Caco-2 (cell line): ENCODE results near the gene FADS3. TPM values are rescaled to one million over a fixed set of nuclear protein-coding genes. Genes with fewer than 3 reads are reported as not detected.

Experiments used
- BruUV-seq: library from RNA; stranded (reverse); fragments of 400-500 nt; replicated peaks from 2 replicates; lab custom pipeline; 2021; lab: Mats Ljungman, UMichigan
- CTCF ChIA-PET: fragments of 300-600 bp; sonication (Branson Sonifier 250); formaldehyde crosslinking; loops from one replicate; lab custom pipeline; 2022; ENCODE audit warnings: antibody characterized with exemption; lab: Charles Lee
- POLR2A ChIA-PET: fragments of 300-600 bp; sonication (Branson Sonifier 250); formaldehyde crosslinking; loops from one replicate; lab custom pipeline; 2022; ENCODE audit warnings: antibody characterized with exemption; lab: Charles Lee
- DNase-seq, 2 experiments: peaks; one replicate each; pipeline versions ENCODE4 v3.0.0 to v3.0.0-alpha.2; 2020 to 2022
- H3K27me3 ChIP-seq: replicated peaks from 2 replicates; pipeline ENCODE4 v1.6.0; 2011; ENCODE audit warnings: low read length; ENCODE audit not compliant: control insufficient read depth, insufficient read depth
- H3K36me3 ChIP-seq: 2 replicates; pipeline ENCODE4 v1.5.1; 2011; ENCODE audit warnings: low read length; ENCODE audit not compliant: control insufficient read depth, insufficient read depth
- H3K4me1 ChIP-seq: fragments of 250-450 bp; sonication (Bioruptor Pico); 2 replicates; pipeline ENCODE4 v1.5.1; 2020; ENCODE audit warnings: mild to moderate bottlenecking
- H3K4me3 ChIP-seq: 2 replicates; pipeline ENCODE4 v1.5.1; 2011; ENCODE audit warnings: low read depth, mild to moderate bottlenecking, control low read depth, low read length
- H3K9me3 ChIP-seq: fragments of 250-450 bp; sonication (Bioruptor Pico); 2 replicates; pipeline ENCODE4 v1.5.1; 2020; ENCODE audit warnings: mild to moderate bottlenecking, moderate library complexity
- H3K27ac Mint-ChIP-seq: one replicate; pipeline ENCODE4 v1.8.0; 2022; ENCODE audit warnings: mixed read lengths; ENCODE audit not compliant: unreplicated experiment
- H3K27me3 Mint-ChIP-seq: one replicate; pipeline ENCODE4 v1.8.0; 2022; ENCODE audit warnings: mixed read lengths; ENCODE audit not compliant: insufficient read depth, unreplicated experiment
- H3K36me3 Mint-ChIP-seq: one replicate; pipeline ENCODE4 v1.8.0; 2022; ENCODE audit warnings: mild to moderate bottlenecking, mixed read lengths; ENCODE audit not compliant: insufficient read depth, unreplicated experiment
- H3K4me1 Mint-ChIP-seq: one replicate; pipeline ENCODE4 v1.8.0; 2022; ENCODE audit warnings: low read depth, mixed read lengths; ENCODE audit not compliant: unreplicated experiment
- H3K4me3 Mint-ChIP-seq: one replicate; pipeline ENCODE4 v1.8.0; 2022; ENCODE audit warnings: mild to moderate bottlenecking, moderate library complexity, mixed read lengths; ENCODE audit not compliant: unreplicated experiment
- H3K9me3 Mint-ChIP-seq: one replicate; pipeline ENCODE4 v1.8.0; 2022; ENCODE audit warnings: mixed read lengths; ENCODE audit not compliant: unreplicated experiment
- CTCF ChIP-seq, 2 experiments: fragments of 200-600 bp in 1 of 2; IDR thresholded peaks; 1 replicate in 1 of 2; 2 replicates in 1 of 2; pipeline versions ENCODE4 v1.5.1 to v1.8.0; 2011 to 2022; ENCODE audit warnings: antibody characterized with exemption in 1 of 2, control low read depth in 1 of 2, inconsistent platforms in 1 of 2, low read depth in 1 of 2, low read length in 1 of 2, mild to moderate bottlenecking in 1 of 2, moderate library complexity in 1 of 2; ENCODE audit not compliant: insufficient read depth in 1 of 2, severe bottlenecking in 1 of 2, unreplicated experiment in 1 of 2
- intact Hi-C: fragments of 100-400 bp; cut with micrococcal nuclease; formaldehyde crosslinking; loops from one replicate; pipeline ENCODE4 v1.10.0; 2022; ENCODE audit not compliant: unreplicated experiment
- total RNA-seq: library from RNA; stranded (reverse); gene quantifications from 2 replicates; pipeline ENCODE4 v1.2.3, GENCODE V29; 2022

FADS3 gene
- total RNA-seq, 1 experiment from 2014 or later: 32.7 TPM

GRCh38 chr11:61935861-61936260, 44.5 kb upstream of the FADS3 start:
- intact Hi-C loops: no loop called here
- Histone ChIP-seq H3K9me3 (peaks cover 12% of the 10 kb centered on the region; the same call in 1 of the 2 replicates), H3K4me3 (no peak overlapping the region), H3K4me1 (no peaks in the 10 kb centered on the region), H3K27me3 (no peaks in the 10 kb centered on the region), H3K36me3 (no peaks in the 10 kb centered on the region)
- DNase-seq: no peak
- ChIA-PET POLR2A (no interaction called here), CTCF (no interaction called here)
- no peak overlapping the region for H3K27ac Mint-ChIP-seq
- no TSS peak for BruUV-seq
- peaks cover 35% of the 10 kb centered on the region for H3K9me3 Mint-ChIP-seq
- H3K36me3 Mint-ChIP-seq: no peaks in the 10 kb centered on the region
- TF ChIP-seq CTCF (IDR thresholded peaks at IDR 0.05; ENCODE audit: insufficient read depth in 1 of 2, low read depth in 1 of 2, low read length in 1 of 2, severe bottlenecking in 1 of 2, unreplicated experiment in 1 of 2): no peak
- no peaks in the 10 kb centered on the region for H3K4me1 Mint-ChIP-seq
- H3K27me3 Mint-ChIP-seq: peaks cover 8% of the 10 kb centered on the region
- no peak overlapping the region for H3K4me3 Mint-ChIP-seq

- Histone ChIP-seq H3K4me3 (no peak overlapping the region), H3K9me3 (0 out of 2 replicates have a peak, but pooled peaks cover 7% of the 10 kb centered on the region), H3K36me3 (no peaks in the 10 kb centered on the region), H3K4me1 (no peaks in the 10 kb centered on the region), H3K27me3 (no peaks in the 10 kb centered on the region)
- intact Hi-C loops: no loop called here
- Mint-ChIP-seq H3K9me3 (peaks cover 16% of the 10 kb centered on the region), H3K4me1 (no peaks in the 10 kb centered on the region), H3K27me3 (no peaks in the 10 kb centered on the region), H3K4me3 (no peak overlapping the region), H3K36me3 (no peaks in the 10 kb centered on the region), H3K27ac (no peak overlapping the region)
- POLR2A ChIA-PET: no interaction called here
- no TSS peak for BruUV-seq
- no peak for TF ChIP-seq CTCF (IDR thresholded peaks at IDR 0.05; ENCODE audit: insufficient read depth in 1 of 2, low read depth in 1 of 2, low read length in 1 of 2, severe bottlenecking in 1 of 2, unreplicated experiment in 1 of 2)
- CTCF ChIA-PET: interaction anchor here (1.0 kb wide), 1 partner anchor 32 kb away, joined by 4 read pairs; no protein-coding TSS in a partner anchor
- no peak for DNase-seq
Measured at GRCh38 chr11:61930933-61931332, 39.6 kb upstream of the FADS3 start.

- H3K27ac Mint-ChIP-seq: no peak overlapping the region
- TF ChIP-seq CTCF (IDR thresholded peaks at IDR 0.05; ENCODE audit: insufficient read depth in 1 of 2, low read depth in 1 of 2, low read length in 1 of 2, severe bottlenecking in 1 of 2, unreplicated experiment in 1 of 2): no peak
- no peak overlapping the region for H3K4me3 Mint-ChIP-seq
- ChIA-PET CTCF (interaction anchor here (0.6 to 1.4 kb wide), 3 partner anchors 30 to 265 kb away, joined by 3 to 6 read pairs (median 5); no protein-coding TSS in a partner anchor), POLR2A (interaction anchor here (0.5 to 0.7 kb wide), 2 partner anchors 9 to 112 kb away, joined by 3 read pairs; partner anchors contain the start of gene FADS1)
- H3K4me1 Mint-ChIP-seq: peaks cover 22% of the 10 kb centered on the region
- Histone ChIP-seq H3K4me3 (no peak overlapping the region), H3K4me1 (peaks cover 20% of the 10 kb centered on the region), H3K27me3 (no peaks in the 10 kb centered on the region), H3K9me3 (0 out of 2 replicates have a peak, but pooled peaks cover 5% of the 10 kb centered on the region), H3K36me3 (no peaks in the 10 kb centered on the region)
- no peaks in the 10 kb centered on the region for H3K27me3 Mint-ChIP-seq
- peaks cover 10% of the 10 kb centered on the region for H3K9me3 Mint-ChIP-seq
- intact Hi-C loops: no loop called here
- DNase-seq: no peak
- peaks cover 4% of the 10 kb centered on the region for H3K36me3 Mint-ChIP-seq
- BruUV-seq: no TSS peak
Measured at GRCh38 chr11:61928606-61929005, 37.3 kb upstream of the FADS3 start.
